Stimulated activated naive B cell treated with anti-CD40 and anti-IgM and Interleukin-4, amounts not matched to agents 10 μg/mL and 1 μg/mL and 100 μg/mL, for 72 hours (primary cell): Measurements from ENCODE around the gene VKORC1.
A peak's percentile ranks its signal among the peaks of the same experiment; 100 is the strongest.

Source experiments
- ATAC-seq, 2 donors: fragments of 150-1000 bp; cut with Tn5 transposase; replicated peaks; 2 replicates each; pipeline ENCODE4 v1.10.0; 2021; ENCODE audit warnings: moderate library complexity in 1 of 2
- DNase-seq: peaks from one replicate; pipeline ENCODE4 v3.0.0; 2021
- H3K27ac Mint-ChIP-seq: one replicate; pipeline ENCODE4 v1.8.0; 2022; ENCODE audit warnings: mild to moderate bottlenecking, mixed read lengths
- H3K27me3 Mint-ChIP-seq, 2 donors: one replicate each; pipeline ENCODE4 v1.8.0; 2022; ENCODE audit warnings: mixed read lengths in 2 of 2
- H3K36me3 Mint-ChIP-seq, 2 donors: one replicate each; pipeline ENCODE4 v1.8.0; 2022; ENCODE audit warnings: mixed read lengths in 2 of 2, mild to moderate bottlenecking in 1 of 2
- H3K4me1 Mint-ChIP-seq, 2 donors: one replicate each; pipeline ENCODE4 v1.8.0; 2022; ENCODE audit warnings: mixed read lengths in 2 of 2, mild to moderate bottlenecking in 1 of 2
- H3K4me3 Mint-ChIP-seq, 2 donors: one replicate each; pipeline ENCODE4 v1.8.0; 2022; ENCODE audit warnings: mild to moderate bottlenecking in 2 of 2, mixed read lengths in 2 of 2, moderate library complexity in 1 of 2
- H3K9me3 Mint-ChIP-seq, 2 donors: one replicate each; pipeline ENCODE4 v1.8.0; 2022; ENCODE audit warnings: mixed read lengths in 2 of 2, mild to moderate bottlenecking in 1 of 2

The VKORC1 gene

DNA sequence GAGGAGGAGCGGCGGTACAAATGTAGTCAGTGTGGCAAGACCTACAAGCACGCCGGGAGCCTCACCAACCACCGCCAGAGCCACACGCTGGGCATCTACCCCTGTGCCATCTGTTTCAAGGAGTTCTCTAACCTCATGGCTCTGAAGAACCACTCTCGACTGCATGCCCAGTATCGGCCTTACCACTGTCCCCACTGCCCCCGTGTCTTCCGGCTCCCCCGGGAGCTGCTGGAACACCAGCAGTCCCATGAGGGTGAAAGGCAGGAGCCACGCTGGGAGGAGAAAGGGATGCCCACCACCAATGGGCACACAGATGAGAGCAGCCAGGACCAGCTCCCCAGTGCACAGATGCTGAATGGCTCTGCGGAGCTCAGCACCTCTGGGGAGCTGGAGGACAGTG, 17.6 kb downstream of the VKORC1 start:
- H3K27me3 Mint-ChIP-seq, result no peaks in the 10 kb centered on the region
- DNase-seq (no peak), ATAC-seq (no peak)
- no peak overlapping the region for H3K4me3 Mint-ChIP-seq
- peaks cover 19 to 51% of the 10 kb centered on the region in 2 donors for H3K36me3 Mint-ChIP-seq
- peaks cover 32 to 45% of the 10 kb centered on the region in 2 donors for H3K4me1 Mint-ChIP-seq
- no peaks in the 10 kb centered on the region for H3K9me3 Mint-ChIP-seq
- peak overlapping the region; percentile 25 for H3K27ac Mint-ChIP-seq

DNA sequence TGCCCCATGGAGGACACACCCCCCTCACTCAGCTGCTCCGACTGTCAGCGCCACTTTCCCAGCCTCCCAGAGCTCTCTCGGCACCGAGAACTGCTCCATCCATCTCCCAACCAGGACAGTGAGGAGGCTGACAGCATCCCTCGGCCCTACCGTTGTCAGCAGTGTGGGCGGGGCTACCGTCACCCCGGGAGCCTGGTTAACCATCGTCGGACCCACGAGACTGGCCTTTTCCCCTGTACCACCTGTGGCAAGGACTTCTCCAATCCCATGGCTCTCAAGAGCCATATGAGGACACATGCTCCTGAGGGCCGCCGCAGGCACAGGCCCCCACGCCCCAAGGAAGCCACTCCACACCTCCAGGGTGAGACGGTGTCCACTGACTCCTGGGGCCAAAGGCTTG, 18.3 kb downstream of the VKORC1 start:
- Mint-ChIP-seq H3K4me3 (no peak overlapping the region), H3K4me1 (peaks cover 36 to 44% of the 10 kb centered on the region in 2 donors), H3K27me3 (no peaks in the 10 kb centered on the region), H3K27ac (peak overlapping the region; percentile 25), H3K36me3 (peaks cover 18 to 51% of the 10 kb centered on the region in 2 donors), H3K9me3 (no peaks in the 10 kb centered on the region)
- ATAC-seq (no peak), DNase-seq (no peak)

GRCh38 chr16:31074814-31075183, 19.8 kb downstream of the VKORC1 start:
- Mint-ChIP-seq H3K27me3 (no peaks in the 10 kb centered on the region), H3K9me3 (no peaks in the 10 kb centered on the region), H3K27ac (peak overlapping the region; percentile 97), H3K36me3 (peaks cover 14 to 39% of the 10 kb centered on the region in 2 donors), H3K4me1 (peaks cover 31 to 34% of the 10 kb centered on the region in 2 donors), H3K4me3 (peak overlapping the region; percentile 91 to 95)
- DNase-seq (no peak), ATAC-seq (no peak)

DNA sequence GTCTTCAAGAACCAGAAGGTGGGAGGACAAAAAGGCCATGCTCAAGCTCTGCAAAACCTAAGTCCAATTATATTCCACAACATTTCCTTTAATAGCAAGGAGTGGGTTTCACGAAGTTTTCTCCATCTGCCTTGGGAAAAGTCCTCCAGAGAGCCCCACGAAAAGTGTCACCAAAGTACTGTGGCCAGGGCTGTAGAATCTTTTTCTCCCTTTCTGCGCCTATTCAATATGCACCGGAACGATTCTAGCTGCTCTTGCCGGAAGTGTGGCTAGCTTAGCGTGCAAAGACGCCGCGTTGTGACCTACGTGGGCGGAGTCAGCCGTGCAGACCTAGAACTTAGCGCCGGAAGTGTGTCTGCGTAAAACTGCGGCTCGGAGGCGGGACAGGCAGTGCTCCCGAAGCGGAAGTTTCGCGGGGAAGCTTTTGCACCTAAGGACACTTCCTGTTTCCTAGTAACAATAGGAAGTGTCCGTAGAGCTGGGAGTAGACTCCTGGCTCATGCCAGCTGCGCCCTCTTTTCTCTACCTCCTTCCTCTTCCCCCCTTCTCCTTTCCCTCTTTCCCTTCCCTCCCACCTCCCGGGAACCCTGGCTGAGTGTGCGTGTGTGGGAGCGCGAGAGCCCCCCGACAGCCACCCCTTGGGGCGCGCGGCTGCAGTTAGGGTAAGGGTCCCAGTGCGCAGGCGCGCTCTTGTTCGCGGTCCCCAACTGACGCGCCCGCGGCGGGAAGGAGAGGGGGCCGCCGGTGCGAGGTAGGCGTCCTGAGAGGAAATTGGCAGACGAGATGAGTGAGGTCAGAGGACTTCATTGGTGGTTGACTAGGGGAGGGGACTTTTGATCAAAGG, 20.4 kb downstream of the VKORC1 start, which contains the start of the genes ZNF646 and ZNF668:
Gene ZNF646, plus strand, starts transcription at position 453 of the 844 bp plus-strand sequence. CDS start 1,903 bp downstream, outside the sequence.
Gene ZNF668, minus strand, starts transcription at position 271 of the 844 bp plus-strand sequence. CDS start 9,781 bp downstream, outside the sequence.
- Mint-ChIP-seq H3K27me3 (no peaks in the 10 kb centered on the region), H3K9me3 (no peaks in the 10 kb centered on the region), H3K4me1 (peaks cover 31 to 38% of the 10 kb centered on the region in 2 donors), H3K27ac (peak within 1 kb of the TSS; percentile 98), H3K36me3 (peaks cover 14 to 36% of the 10 kb centered on the region in 2 donors), H3K4me3 (peak within 1 kb of the TSS; percentile 91 to 98)
- ATAC-seq, result peak; percentile 83 to 85
- peak; percentile 98 for DNase-seq

DNA sequence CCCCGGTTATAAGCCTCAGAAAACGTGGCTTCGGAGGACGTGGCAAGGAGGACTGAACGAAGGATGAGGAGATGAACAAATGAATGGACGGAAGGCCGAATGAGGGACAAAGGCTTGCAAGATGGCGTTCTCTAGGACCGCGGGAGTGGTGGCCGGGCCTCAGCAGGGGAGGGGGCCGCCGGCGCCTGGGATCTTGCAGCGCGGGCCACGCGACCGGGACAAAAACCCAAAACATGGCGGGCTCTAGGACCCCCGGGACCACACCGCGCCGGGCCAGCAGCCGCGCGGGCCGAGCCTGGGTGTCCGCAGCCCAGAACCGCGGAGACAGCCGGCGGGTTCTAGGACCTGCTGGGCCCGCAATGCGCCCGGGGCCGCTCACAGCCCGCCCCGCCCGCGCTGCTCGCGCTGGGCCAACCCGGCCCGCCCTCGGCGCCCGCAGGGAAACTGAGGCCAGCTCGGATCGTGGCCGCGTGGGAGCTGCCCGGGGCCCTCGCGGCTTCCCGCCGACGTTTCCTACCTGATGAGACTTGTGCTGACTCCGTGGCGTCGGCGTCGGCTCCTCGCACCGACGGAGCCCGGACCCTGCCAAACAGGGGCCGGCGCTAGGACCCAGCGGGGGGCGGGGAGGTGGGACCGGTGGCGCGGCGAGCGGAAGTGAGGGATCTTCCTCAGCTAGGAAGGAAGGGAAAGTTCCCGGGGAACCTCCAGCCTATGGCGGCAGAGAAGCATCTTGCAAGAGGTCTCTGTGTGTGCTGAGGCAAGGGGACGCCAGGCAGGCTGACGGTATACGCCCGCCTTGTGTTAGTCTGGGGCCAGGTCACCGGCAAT, 21.2 kb downstream of the VKORC1 start:
- ATAC-seq (peak; percentile 71 to 74), DNase-seq (peak; percentile 82)
- peaks cover 14 to 29% of the 10 kb centered on the region in 2 donors for H3K36me3 Mint-ChIP-seq
- no peaks in the 10 kb centered on the region for H3K9me3 Mint-ChIP-seq
- peak overlapping the region; percentile 98 for H3K27ac Mint-ChIP-seq
- H3K4me3 Mint-ChIP-seq, result peak overlapping the region; percentile 91 to 98
- H3K4me1 Mint-ChIP-seq, result peaks cover 30 to 46% of the 10 kb centered on the region in 2 donors
- no peaks in the 10 kb centered on the region for H3K27me3 Mint-ChIP-seq

DNA sequence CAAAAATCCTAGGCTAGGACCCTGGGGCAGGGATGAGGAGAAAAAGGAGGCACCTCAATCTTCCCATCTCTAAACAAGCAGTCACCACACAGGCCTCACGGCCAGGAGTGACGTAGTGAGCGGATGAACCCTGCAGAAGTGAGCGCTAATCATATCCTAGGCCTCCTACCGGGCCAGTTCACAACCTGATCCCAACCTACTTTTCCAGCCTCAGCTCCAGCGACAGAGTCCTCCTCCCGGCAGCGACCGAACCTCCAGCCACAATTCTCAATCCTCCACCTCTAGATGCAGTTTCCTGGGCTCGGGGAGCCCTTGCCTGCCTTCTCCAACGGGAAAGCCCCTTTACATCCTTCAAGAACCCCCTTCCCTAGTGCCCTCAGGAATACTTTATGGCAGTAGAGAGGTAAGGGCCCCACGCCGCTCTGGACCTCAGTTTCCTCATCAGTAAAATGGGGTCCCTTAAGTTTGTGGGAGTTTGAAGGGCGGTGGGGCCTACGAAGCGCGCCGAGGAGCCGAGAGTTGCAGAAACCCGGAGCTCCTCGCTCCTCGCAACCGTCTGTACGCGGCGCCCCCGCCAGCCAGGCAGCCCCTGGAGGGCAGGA, 22.0 kb downstream of the VKORC1 start:
- no peak for DNase-seq
- ATAC-seq, result peak in 1 of 2 donors; percentile 0
- Mint-ChIP-seq H3K36me3 (peaks cover 10 to 26% of the 10 kb centered on the region in 2 donors), H3K4me3 (peak overlapping the region; percentile 91 to 98), H3K27me3 (no peaks in the 10 kb centered on the region), H3K9me3 (no peaks in the 10 kb centered on the region), H3K4me1 (peaks cover 28 to 51% of the 10 kb centered on the region in 2 donors), H3K27ac (peak overlapping the region; percentile 98)

- Mint-ChIP-seq H3K27me3 (no peaks in the 10 kb centered on the region), H3K27ac (peak overlapping the region; percentile 98), H3K36me3 (peaks cover 9 to 22% of the 10 kb centered on the region in 2 donors), H3K4me1 (peaks cover 27 to 52% of the 10 kb centered on the region in 2 donors), H3K4me3 (peak overlapping the region; percentile 91 to 98), H3K9me3 (no peaks in the 10 kb centered on the region)
- DNase-seq, result no peak
- ATAC-seq, result no peak
These were observed 22.7 kb downstream of the VKORC1 start for GRCh38 chr16:31071861-31072260.

DNA sequence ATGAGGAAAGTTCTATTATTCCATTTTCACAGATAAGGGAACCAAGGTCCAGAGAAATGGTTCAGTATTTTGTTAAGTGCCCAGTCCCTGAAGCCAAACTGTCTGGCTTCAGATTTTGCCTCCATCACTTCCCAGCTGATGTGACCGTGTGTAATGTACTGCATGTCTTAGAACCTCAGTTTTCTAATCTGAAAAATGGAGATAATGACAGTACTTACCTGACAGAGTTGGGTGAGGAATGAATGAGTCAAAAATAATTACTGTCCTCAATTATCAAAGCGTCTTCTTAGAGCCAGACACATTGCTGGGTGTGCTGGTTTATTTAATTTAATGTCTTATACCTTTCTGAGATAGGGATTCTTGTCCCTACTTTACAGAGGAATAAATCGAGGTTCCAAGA, 27.3 kb downstream of the VKORC1 start:
- no peak for DNase-seq
- Mint-ChIP-seq H3K27me3 (no peaks in the 10 kb centered on the region), H3K4me1 (peaks cover 28 to 57% of the 10 kb centered on the region in 2 donors), H3K36me3 (peaks cover 29 to 39% of the 10 kb centered on the region in 2 donors), H3K9me3 (no peaks in the 10 kb centered on the region), H3K4me3 (no peak overlapping the region), H3K27ac (no peak overlapping the region)
- no peak for ATAC-seq

DNA sequence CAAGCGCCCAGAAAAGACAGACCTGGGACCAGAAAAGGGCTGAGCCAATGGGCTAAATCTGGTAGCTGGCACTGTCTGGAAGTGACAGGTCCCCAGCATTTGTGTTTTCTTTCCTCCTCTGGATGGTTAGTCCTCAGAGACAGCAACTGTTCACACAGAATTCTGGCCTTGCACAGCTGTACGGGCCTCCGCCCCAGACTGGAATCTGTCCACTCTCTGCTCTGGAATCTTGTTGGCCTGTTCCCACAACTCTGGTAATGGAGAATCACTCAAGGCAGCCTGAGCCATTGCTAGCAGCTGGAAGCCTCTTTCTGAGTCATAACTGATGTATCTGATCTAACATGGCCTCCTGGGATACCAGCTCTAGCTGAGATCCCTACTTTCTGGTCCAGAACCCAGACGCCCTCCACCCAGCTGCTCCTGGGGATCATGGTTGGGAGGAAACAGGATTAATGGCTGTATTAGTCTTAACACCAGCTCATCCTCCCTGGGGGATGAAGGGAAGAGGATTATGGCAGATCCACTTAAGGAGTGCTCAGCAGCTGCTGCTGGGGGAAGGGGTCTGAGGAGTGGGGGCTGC, 29.6 kb downstream of the VKORC1 start:
- Mint-ChIP-seq H3K9me3 (no peaks in the 10 kb centered on the region), H3K4me3 (no peak overlapping the region), H3K27ac (peak overlapping the region; percentile 79), H3K4me1 (peaks cover 23 to 48% of the 10 kb centered on the region in 2 donors), H3K36me3 (peaks cover 41 to 58% of the 10 kb centered on the region in 2 donors), H3K27me3 (no peaks in the 10 kb centered on the region)
- no peak for ATAC-seq
- no peak for DNase-seq

GRCh38 chr16:31063843-31064611, 30.6 kb downstream of the VKORC1 start:
- no peak overlapping the region for H3K4me3 Mint-ChIP-seq
- no peaks in the 10 kb centered on the region for H3K9me3 Mint-ChIP-seq
- no peak overlapping the region for H3K27ac Mint-ChIP-seq
- peaks cover 42 to 54% of the 10 kb centered on the region in 2 donors for H3K36me3 Mint-ChIP-seq
- H3K27me3 Mint-ChIP-seq, result no peaks in the 10 kb centered on the region
- no peak for ATAC-seq
- no peak for DNase-seq
- H3K4me1 Mint-ChIP-seq, result peaks cover 18 to 41% of the 10 kb centered on the region in 2 donors

- DNase-seq (no peak), ATAC-seq (no peak)
- H3K4me3 Mint-ChIP-seq, result no peak overlapping the region
- no peak overlapping the region for H3K27ac Mint-ChIP-seq
- peaks cover 42 to 54% of the 10 kb centered on the region in 2 donors for H3K36me3 Mint-ChIP-seq
- peaks cover 17 to 36% of the 10 kb centered on the region in 2 donors for H3K4me1 Mint-ChIP-seq
- no peaks in the 10 kb centered on the region for H3K9me3 Mint-ChIP-seq
- no peaks in the 10 kb centered on the region for H3K27me3 Mint-ChIP-seq
These were observed 31.1 kb downstream of the VKORC1 start for GRCh38 chr16:31063495-31063842.

DNA sequence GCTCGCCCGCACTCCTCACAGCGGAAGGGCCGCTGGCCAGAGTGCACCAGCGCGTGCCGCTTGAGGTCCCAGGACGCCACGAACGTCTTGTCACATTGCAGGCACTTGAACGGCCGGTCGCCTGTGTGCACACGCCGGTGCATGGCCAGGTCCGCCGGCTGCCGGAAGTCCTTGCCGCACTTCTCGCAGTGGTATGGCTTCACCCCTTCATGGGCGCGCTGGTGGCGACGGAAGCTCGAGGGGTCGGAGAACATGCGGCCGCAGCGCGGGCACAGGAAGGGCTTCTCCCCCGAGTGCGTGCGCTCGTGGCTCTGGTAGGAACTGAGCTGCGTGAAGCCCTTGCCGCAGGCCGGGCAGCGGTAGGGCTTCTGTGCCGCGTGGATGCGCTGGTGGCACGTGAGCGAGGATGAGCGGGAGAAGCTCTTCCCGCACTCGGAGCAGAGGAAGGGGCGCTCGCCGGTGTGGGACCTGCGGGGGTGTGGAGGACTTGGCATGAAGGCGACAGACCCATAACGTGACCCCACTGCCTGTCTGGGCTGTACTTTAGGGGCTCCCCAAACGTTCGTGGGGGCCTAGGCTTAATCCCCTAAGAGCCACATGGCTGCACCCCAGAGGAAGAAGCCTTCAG, 32.7 kb downstream of the VKORC1 start:
- Mint-ChIP-seq H3K27ac (no peak overlapping the region), H3K36me3 (peaks cover 44 to 56% of the 10 kb centered on the region in 2 donors)

More for the DNA sequence above, 32.7 kb downstream of the VKORC1 start:
- ATAC-seq (no peak), DNase-seq (no peak)
- Mint-ChIP-seq H3K9me3 (no peaks in the 10 kb centered on the region), H3K4me3 (no peak overlapping the region), H3K4me1 (peaks cover 14 to 29% of the 10 kb centered on the region in 2 donors), H3K27me3 (no peaks in the 10 kb centered on the region)
